Measurements from ENCODE around the gene DENND1A. TPM values are rescaled to one million over a fixed set of nuclear protein-coding genes. Genes with fewer than 3 reads are reported as not detected.

DENND1A gene
- total and polyA plus RNA-seq, 12 donors: 7.3 to 36.7 (median 19.6) TPM

DNA sequence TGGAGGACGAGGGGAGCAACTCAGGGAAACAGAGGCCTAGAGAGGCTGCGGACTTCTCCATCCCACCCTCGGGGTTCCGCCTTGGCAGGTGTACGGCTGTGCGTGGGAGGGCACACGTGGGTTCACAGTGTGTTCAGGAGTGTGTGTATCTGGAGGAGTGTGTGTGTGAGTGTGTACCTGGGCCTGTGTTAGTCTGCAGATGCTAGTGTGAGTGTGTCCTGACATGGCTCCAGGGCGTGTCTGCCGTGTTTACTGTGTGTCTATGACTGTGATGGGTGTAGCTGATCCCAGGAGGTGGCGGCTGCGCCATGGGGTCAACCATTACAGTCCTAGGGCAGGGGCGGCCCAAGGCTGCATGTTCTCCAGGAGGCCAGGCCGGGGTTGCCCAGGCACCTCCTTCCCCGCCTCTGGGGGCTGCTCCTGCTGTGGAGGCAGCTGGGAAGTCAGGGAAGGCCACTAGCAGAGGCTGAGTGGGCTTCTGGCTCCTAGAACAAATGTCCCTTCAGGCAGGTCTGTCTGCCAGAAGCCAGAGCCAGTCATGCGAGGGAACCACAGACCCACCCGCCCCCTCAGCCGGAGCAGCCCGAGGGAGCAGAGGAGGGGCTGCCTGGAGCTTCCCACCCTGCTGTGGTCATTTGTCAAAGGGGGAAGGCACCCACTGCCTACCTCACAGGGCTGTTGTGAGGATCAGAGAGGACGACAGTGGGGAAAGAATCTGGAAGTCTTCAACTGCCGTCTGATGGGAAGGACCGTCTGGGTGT, 552.5 kb downstream of the DENND1A start:
- peaks cover 0 to 6% of the 10 kb centered on the region in 2 donors for H3K4me1 ChIP-seq (replicated peaks in 1 of 2)
- H3K27ac ChIP-seq: no peak overlapping the region
- H3K36me3 ChIP-seq (replicated peaks in 1 of 2): no peaks in the 10 kb centered on the region
- intact Hi-C loops (cut with DNase I): no loop called here
- H3K9me3 ChIP-seq (replicated peaks in 1 of 3): no peaks in the 10 kb centered on the region
- 54 to 74% (median 64%) methylated on average over 8 to 21 of the region's 21 CpGs for WGBS, 4 donors
- peaks cover 27% of the 10 kb centered on the region for H3K27me3 ChIP-seq
- DNase-seq: no peak
- no peak for TF ChIP-seq POLR2A (IDR thresholded peaks at IDR 0.05)
- TF ChIP-seq, protein P1, sequence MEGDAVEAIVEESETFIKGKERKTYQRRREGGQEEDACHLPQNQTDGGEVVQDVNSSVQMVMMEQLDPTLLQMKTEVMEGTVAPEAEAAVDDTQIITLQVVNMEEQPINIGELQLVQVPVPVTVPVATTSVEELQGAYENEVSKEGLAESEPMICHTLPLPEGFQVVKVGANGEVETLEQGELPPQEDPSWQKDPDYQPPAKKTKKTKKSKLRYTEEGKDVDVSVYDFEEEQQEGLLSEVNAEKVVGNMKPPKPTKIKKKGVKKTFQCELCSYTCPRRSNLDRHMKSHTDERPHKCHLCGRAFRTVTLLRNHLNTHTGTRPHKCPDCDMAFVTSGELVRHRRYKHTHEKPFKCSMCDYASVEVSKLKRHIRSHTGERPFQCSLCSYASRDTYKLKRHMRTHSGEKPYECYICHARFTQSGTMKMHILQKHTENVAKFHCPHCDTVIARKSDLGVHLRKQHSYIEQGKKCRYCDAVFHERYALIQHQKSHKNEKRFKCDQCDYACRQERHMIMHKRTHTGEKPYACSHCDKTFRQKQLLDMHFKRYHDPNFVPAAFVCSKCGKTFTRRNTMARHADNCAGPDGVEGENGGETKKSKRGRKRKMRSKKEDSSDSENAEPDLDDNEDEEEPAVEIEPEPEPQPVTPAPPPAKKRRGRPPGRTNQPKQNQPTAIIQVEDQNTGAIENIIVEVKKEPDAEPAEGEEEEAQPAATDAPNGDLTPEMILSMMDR (IDR thresholded peaks at IDR 0.05): no peak
- H3K4me3 ChIP-seq: no peak overlapping the region

DNA sequence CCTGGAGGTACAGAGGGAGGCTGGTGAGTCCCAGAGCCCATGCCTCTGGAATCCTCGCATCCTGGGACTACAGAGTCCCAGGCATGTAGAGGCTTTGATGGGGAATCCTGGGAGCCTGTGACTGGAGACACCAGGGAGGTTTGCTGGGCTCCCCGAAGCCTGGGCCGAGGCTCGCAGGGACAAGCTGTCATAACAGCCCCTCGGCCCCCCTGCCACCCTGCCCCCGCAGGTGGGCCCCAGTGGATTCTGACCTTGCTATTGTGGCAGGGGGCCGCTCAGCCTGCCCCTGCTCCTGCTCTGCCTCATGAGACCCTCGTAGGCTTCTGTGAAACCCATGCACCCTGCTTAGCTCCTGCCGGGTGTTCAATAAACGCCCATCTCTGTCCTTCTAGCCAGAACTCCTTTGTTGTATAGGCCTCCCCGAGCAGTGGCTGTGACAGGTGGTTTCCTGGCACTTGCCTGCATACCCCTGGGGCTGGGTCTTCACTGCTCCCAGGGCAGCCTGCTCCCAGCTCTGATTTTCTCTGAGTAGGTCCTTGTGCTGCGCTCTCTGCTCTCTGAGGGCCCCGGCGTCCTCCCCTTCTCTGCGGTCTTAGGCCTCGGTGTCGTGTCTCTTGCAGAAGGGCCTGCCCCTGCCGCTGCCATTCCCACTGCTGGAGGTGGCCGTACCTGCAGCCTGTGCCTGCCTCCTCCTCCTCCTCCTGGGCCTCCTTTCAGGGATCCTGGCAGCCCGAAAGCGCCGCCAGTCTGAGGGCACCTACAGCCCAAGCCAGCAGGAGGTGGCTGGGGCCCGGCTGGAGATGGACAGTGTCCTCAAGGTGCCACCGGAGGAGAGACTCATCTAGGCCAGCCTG, 553.5 kb downstream of the DENND1A start:
- intact Hi-C loops (cut with DNase I): no loop called here
- Histone ChIP-seq H3K4me3 (no peak overlapping the region), H3K27ac (no peak overlapping the region), H3K36me3 (replicated peaks in 1 of 2) (no peaks in the 10 kb centered on the region), H3K4me1 (replicated peaks in 1 of 2) (peaks cover 0 to 6% of the 10 kb centered on the region in 2 donors), H3K27me3 (peaks cover 35% of the 10 kb centered on the region), H3K9me3 (replicated peaks in 1 of 3) (no peaks in the 10 kb centered on the region)
- 63 to 79% (median 73%) methylated on average over 17 to 24 of the region's 24 CpGs for WGBS, 4 donors
- no peak for TF ChIP-seq POLR2A (IDR thresholded peaks at IDR 0.05)
- TF ChIP-seq, protein P1 (IDR thresholded peaks at IDR 0.05): no peak
- DNase-seq: no peak

DNA sequence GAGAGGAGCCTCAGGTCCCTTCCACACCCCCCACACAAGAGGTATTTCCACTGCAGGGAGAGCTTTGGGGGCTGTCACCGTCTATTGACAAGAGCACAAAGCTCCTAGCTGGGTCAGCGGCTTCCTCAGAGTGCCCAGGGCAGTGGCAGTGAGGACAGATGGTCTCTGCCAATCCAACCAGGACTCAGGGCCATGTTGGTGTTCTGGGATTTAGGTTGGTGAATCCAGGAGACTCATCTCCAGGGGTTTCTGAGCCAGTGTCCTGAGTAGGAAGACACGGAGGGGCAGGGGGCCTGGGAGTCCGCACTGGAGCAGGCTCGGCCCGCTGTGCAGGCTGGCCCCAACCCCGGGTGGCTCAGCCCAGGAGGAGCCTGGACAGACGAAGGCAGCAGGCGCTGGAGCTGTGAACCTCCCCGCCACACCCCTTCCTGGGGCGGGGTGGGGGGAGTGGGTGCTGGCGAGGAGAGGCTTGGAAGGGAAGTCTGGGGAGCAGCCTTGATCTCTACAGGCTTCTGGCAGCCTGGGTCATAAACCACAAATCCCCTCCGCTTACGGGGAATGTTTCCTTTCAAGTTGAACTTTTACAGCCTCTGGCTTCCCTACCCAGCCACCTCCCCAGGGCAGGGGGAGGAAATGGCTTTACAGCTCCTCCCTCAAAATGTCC, 554.3 kb downstream of the DENND1A start:
- no peaks in the 10 kb centered on the region for H3K9me3 ChIP-seq (replicated peaks in 1 of 3)
- DNase-seq: peak in 1 of 7 donors; percentile 31
- intact Hi-C loops (cut with DNase I): no loop called here
- WGBS, 4 donors: 17 to 31% (median 21%) methylated on average over 1 to 14 of the region's 14 CpGs
- no peak overlapping the region for H3K27ac ChIP-seq
- no peak overlapping the region for H3K4me3 ChIP-seq
- no peak for TF ChIP-seq POLR2A (IDR thresholded peaks at IDR 0.05)
- TF ChIP-seq, protein P1 (IDR thresholded peaks at IDR 0.05): no peak
- H3K4me1 ChIP-seq (replicated peaks in 1 of 2): peaks cover 0 to 6% of the 10 kb centered on the region in 2 donors
- peaks cover 43% of the 10 kb centered on the region for H3K27me3 ChIP-seq
- no peaks in the 10 kb centered on the region for H3K36me3 ChIP-seq (replicated peaks in 1 of 2)

DNA sequence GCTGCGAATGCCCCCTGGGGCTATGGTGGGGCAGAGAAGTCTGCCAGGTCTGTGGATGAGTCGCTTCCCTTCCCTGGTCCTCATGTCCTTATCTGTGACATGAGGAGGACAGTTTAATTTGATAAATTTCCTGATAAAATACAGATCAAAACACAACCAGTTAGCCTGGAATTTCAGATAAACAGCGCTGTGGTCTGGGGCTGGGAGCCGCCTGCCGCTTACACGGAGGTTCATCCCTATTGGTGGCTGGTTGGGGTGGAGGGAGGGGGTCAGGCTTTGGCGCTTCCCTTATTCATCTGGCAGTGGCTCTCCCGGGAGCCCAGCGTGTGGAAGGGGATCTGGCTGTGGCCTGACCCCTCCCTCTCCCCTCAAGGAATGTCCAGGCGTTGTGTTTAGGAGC, 556.0 kb downstream of the DENND1A start:
- Histone ChIP-seq H3K27ac (no peak overlapping the region), H3K4me3 (no peak overlapping the region), H3K27me3 (peaks cover 51% of the 10 kb centered on the region), H3K4me1 (replicated peaks in 1 of 2) (peaks cover 0 to 6% of the 10 kb centered on the region in 2 donors), H3K9me3 (replicated peaks in 1 of 3) (no peaks in the 10 kb centered on the region), H3K36me3 (replicated peaks in 1 of 2) (no peaks in the 10 kb centered on the region)
- no peak for TF ChIP-seq POLR2A (IDR thresholded peaks at IDR 0.05)
- TF ChIP-seq, protein P1 (IDR thresholded peaks at IDR 0.05): no peak
- intact Hi-C loops (cut with DNase I): no loop called here
- WGBS, 4 donors: 3 to 10% (median 7%) methylated on average over 7 to 10 of the region's 10 CpGs
- DNase-seq: no peak

All from adrenal gland (tissue), 12 donors.